Thyroid gland (tissue), 4 donors: ENCODE measurements around the gene OR2M3.

ENCODE experiments used
- CTCF ChIP-seq, 6 experiments: fragments of 200-600 bp in 3 of 6; fragments of 450-650 bp in 3 of 6; sonication (generic) in 3 of 6; IDR thresholded peaks; one replicate each; pipeline ENCODE4 v1.5.1; 2016 to 2019; ENCODE audit warnings: antibody characterized with exemption in 6 of 6, mild to moderate bottlenecking in 2 of 6, inconsistent platforms in 1 of 6, moderate library complexity in 1 of 6
- POLR2A ChIP-seq, 2 donors: fragments of 450-650 bp; IDR thresholded peaks; one replicate each; pipeline ENCODE4 v1.6.1; 2017; ENCODE audit warnings: antibody characterized with exemption in 2 of 2, mild to moderate bottlenecking in 2 of 2, moderate library complexity in 1 of 2

- TF ChIP-seq CTCF (IDR thresholded peaks at IDR 0.05) (no peak), POLR2A (IDR thresholded peaks at IDR 0.05) (no peak)
These were observed 32.4 kb downstream of the OR2M3 start for GRCh38 chr1:248229360-248229908.
